A549 (cell line): ENCODE data around the gene KRT72.

Experiments used
- BCL3 ChIP-seq: fragments of >200 bp; sonication (Bioruptor Twin); formaldehyde crosslinking; IDR thresholded peaks from 3 replicates; pipeline ENCODE4 v1.6.1; 2016
- CBX2 ChIP-seq: fragments of 200-600 bp; sonication (generic); IDR thresholded peaks from 2 replicates; pipeline ENCODE4 v1.6.1; 2016; ENCODE audit warnings: low read depth, mild to moderate bottlenecking, borderline replicate concordance
- CTCF ChIP-seq: fragments of >200 bp; sonication (Bioruptor Twin); formaldehyde crosslinking; IDR thresholded peaks from 3 replicates; pipeline ENCODE4 v1.5.1; 2016
- EP300 ChIP-seq, 2 experiments: fragments of >200 bp; sonication (Bioruptor Twin); formaldehyde crosslinking; IDR thresholded peaks; 2 replicates in 1 of 2; 3 replicates in 1 of 2; pipeline ENCODE4 v1.6.1; 2016 to 2017
- MAFK ChIP-seq: fragments of 450-650 bp; IDR thresholded peaks from 2 replicates; pipeline ENCODE4 v1.6.1; 2014; ENCODE audit not compliant: partially characterized antibody
- MAX ChIP-seq: IDR thresholded peaks from 2 replicates; pipeline ENCODE4 v1.6.1; 2012
- NFE2L2 ChIP-seq: fragments of 150-350 bp; conservative IDR thresholded peaks from 2 replicates; pipeline ENCODE4 v1.6.1; 2014; ENCODE audit warnings: low read length
- PBX3 ChIP-seq: IDR thresholded peaks from 2 replicates; pipeline ENCODE4 v1.6.1; 2012
- RAD21 ChIP-seq, 2 experiments: fragments of >200 bp in 1 of 2; sonication (Bioruptor Twin) in 1 of 2; formaldehyde crosslinking in 1 of 2; IDR thresholded peaks in 1 of 2; conservative IDR thresholded peaks in 1 of 2; 2 replicates in 1 of 2; 3 replicates in 1 of 2; pipeline ENCODE4 v1.6.1; 2012 to 2018; ENCODE audit warnings: inconsistent platforms in 1 of 2
- RARB ChIP-seq: fragments of 250-450 bp; sonication (Bioruptor Pico); IDR thresholded peaks from 2 replicates; pipeline ENCODE4 v1.8.0; 2021; ENCODE audit warnings: mild to moderate bottlenecking, moderate library complexity
- TP53 ChIP-seq: fragments of 250-450 bp; sonication (Bioruptor Pico); IDR thresholded peaks from 2 replicates; pipeline ENCODE4 v1.5.0; 2021; ENCODE audit warnings: mild to moderate bottlenecking, moderate library complexity

GRCh38 chr12:52622349-52622748 is 21.1 kb upstream of the KRT72 start:
- no peak for TF ChIP-seq CTCF
- no peak for TF ChIP-seq BCL3
- no peak for TF ChIP-seq RAD21 (conservative IDR thresholded peaks at IDR 0.05 in 1 of 2, IDR thresholded peaks at IDR 0.05 in 1 of 2)
- TF ChIP-seq MAFK = no peak
- TF ChIP-seq RARB (CRISPR knock-in tag) = no peak
- TF ChIP-seq PBX3 = no peak
- no peak for TF ChIP-seq EP300 (IDR thresholded peaks at IDR 0.05)
- no peak for TF ChIP-seq TP53 (CRISPR knock-in tag)
- TF ChIP-seq CBX2 = no peak
- no peak for TF ChIP-seq MAX
- no peak for TF ChIP-seq NFE2L2
